K562 (cell line): Measurements from ENCODE around the gene PCDH19. TPM values are rescaled to one million over a fixed set of nuclear protein-coding genes. Genes with fewer than 3 reads are reported as not detected.

Experiments
- ARNT ChIP-seq, 2 experiments: fragments of 450-650 bp; IDR thresholded peaks; 2 replicates each; pipeline ENCODE4 v1.6.1; 2016; ENCODE audit warnings: mild to moderate bottlenecking in 1 of 2
- ASH1L ChIP-seq: fragments of 450-650 bp; IDR thresholded peaks from 2 replicates; pipeline ENCODE4 v1.6.1; 2018; ENCODE audit warnings: borderline replicate concordance, mild to moderate bottlenecking, low read depth; ENCODE audit not compliant: partially characterized antibody
- CREM ChIP-seq: IDR thresholded peaks from 2 replicates; pipeline ENCODE4 v1.6.1; 2014; ENCODE audit warnings: antibody characterized with exemption, low read depth
- GATAD2B ChIP-seq: fragments of 450-650 bp; IDR thresholded peaks from 2 replicates; pipeline ENCODE4 v1.6.1; 2017; ENCODE audit warnings: mild to moderate bottlenecking, borderline replicate concordance
- GTF3C2 ChIP-seq: IDR thresholded peaks from 3 replicates; pipeline ENCODE4 v1.6.1; 2011; ENCODE audit warnings: borderline replicate concordance, mild to moderate bottlenecking, moderate library complexity; ENCODE audit not compliant: insufficient read length; ENCODE audit errors: extremely low read depth
- IFI16 ChIP-seq: fragments of 250-450 bp; sonication (Bioruptor Pico); IDR thresholded peaks from 2 replicates; pipeline ENCODE4 v2.1.2; 2022; ENCODE audit warnings: mild to moderate bottlenecking, inconsistent platforms
- NCOR1 ChIP-seq: fragments of 450-650 bp; IDR thresholded peaks from 2 replicates; pipeline ENCODE4 v1.6.1; 2016; ENCODE audit warnings: mild to moderate bottlenecking, moderate library complexity
- RUNX1 ChIP-seq: sonication (generic); IDR thresholded peaks from 2 replicates; pipeline ENCODE4 v1.6.1; 2016; ENCODE audit warnings: antibody characterized with exemption, low read depth
- SETDB1 ChIP-seq: IDR thresholded peaks from one replicate; pipeline ENCODE4 v1.6.1; 2012; ENCODE audit warnings: low read length, control low read depth, inconsistent platforms
- SMAD2 ChIP-seq: fragments of 150-350 bp; IDR thresholded peaks from 2 replicates; pipeline ENCODE4 v1.6.1; 2014; ENCODE audit warnings: low read depth, mild to moderate bottlenecking, low read length
- THAP7 ChIP-seq: fragments of 250-450 bp; sonication (Bioruptor Pico); IDR thresholded peaks from 2 replicates; pipeline ENCODE4 v1.5.0; 2021
- ZFX ChIP-seq: sonication (generic); formaldehyde crosslinking; IDR thresholded peaks from 2 replicates; pipeline ENCODE4 v1.8.0; 2022; ENCODE audit warnings: mild to moderate bottlenecking, missing genetic modification reagents, moderate library complexity
- polyA plus RNA-seq, 8 experiments: library from polyadenylated mRNA; depleted of rRNA in 4 of 8; stranded (reverse) in 5 of 8; unstranded in 3 of 8; fragments of >200 nt; fragmentation: Nextera tagmentation in 2 of 8; fragmentation: Illumina TruSeq in 1 of 8; extraction: Ambion mirVana in 2 of 8; extraction: Trizol in 1 of 8; gene quantifications; 2 replicates each; pipeline versions ENCODE4 v1.2.1 to v1.2.3, GENCODE V29; 2011 to 2014; ENCODE audit warnings: inconsistent platforms in 1 of 8, missing spikeins in 1 of 8
- total RNA-seq, 7 experiments: library from RNA; depleted of rRNA in 6 of 7; stranded (reverse); fragments of >200 nt in 6 of 7; fragmentation: Illumina TruSeq in 2 of 7; extraction: Trizol in 2 of 7; gene quantifications; 2 replicates each; pipeline versions ENCODE4 v1.2.1 to v1.2.3, GENCODE V29; 2011 to 2021; ENCODE audit warnings: low replicate concordance in 1 of 7
- TF ChIP-seq, protein P1 (sequence below): sonication (generic); formaldehyde crosslinking; IDR thresholded peaks from 2 replicates; pipeline ENCODE4 v1.8.1; 2023; ENCODE audit warnings: mild to moderate bottlenecking, missing genetic modification reagents

Gene PCDH19
- total and polyA plus RNA-seq, 9 of the 15 experiments (the other 6 are each of a cell fraction or from before 2014, with no cell fraction given) = not detected

DNA sequence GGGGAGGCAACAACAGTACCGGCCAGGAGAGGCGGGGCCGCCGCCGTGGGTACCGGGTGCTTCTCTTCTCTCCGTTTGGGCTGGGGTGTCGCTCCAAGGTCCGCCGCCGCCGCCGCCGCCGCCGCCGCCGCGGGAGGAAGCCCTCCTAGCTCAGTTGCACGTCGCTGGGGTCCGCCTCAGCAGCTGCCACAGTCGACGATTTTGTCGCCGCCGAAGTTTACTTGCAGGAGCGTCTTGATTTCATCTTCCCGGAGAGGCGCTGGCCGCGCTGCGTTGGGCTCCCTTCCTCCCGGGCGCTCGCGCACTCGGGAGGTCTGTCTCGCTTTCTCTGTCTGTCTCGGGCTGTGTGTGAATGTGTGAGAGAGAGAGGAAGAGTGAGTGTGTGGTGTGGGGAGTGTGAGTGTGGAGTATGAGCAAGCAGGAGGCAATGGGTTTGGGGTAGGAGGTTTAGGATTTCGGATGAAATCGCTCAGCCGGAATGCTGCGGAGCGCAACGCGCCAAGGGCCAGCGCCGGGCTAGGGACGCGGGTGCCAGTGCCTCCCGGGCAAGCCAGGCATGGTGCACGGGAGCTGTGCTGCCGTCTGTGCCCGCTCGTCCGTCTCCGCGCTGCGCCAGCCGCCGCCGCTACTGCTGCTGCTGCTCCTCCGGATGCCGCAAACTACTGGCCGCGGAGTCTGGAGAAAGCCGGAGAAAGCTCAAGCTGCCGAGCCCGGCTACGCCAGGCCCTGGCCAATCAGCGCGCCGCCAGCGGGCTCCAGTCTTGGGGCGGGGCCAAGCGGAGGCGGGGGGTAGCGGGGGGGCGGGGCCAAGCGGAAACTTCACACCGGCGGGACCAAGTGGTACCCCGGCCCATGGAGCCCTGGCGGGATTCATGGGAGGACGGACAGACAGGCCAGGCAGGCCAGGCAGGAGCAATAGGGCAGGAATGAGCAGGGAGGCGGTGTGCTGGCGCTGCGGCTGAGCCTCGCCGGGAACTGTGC lies at the start of gene PCDH19 (continued):
- TF ChIP-seq GTF3C2 (no peak), GATAD2B (no peak), NCOR1 (no peak), SETDB1 (no peak), CREM (no peak), ZFX (CRISPR knock-in tag) (no peak), ASH1L (no peak), RUNX1 (no peak), THAP7 (CRISPR knock-in tag) (no peak), SMAD2 (no peak), IFI16 (no peak), ARNT (IDR thresholded peaks at IDR 0.05) (no peak)
- TF ChIP-seq, protein P1, sequence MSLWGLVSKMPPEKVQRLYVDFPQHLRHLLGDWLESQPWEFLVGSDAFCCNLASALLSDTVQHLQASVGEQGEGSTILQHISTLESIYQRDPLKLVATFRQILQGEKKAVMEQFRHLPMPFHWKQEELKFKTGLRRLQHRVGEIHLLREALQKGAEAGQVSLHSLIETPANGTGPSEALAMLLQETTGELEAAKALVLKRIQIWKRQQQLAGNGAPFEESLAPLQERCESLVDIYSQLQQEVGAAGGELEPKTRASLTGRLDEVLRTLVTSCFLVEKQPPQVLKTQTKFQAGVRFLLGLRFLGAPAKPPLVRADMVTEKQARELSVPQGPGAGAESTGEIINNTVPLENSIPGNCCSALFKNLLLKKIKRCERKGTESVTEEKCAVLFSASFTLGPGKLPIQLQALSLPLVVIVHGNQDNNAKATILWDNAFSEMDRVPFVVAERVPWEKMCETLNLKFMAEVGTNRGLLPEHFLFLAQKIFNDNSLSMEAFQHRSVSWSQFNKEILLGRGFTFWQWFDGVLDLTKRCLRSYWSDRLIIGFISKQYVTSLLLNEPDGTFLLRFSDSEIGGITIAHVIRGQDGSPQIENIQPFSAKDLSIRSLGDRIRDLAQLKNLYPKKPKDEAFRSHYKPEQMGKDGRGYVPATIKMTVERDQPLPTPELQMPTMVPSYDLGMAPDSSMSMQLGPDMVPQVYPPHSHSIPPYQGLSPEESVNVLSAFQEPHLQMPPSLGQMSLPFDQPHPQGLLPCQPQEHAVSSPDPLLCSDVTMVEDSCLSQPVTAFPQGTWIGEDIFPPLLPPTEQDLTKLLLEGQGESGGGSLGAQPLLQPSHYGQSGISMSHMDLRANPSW = no peak
